Psoas muscle (tissue), 8 donors: Measurements from ENCODE around the gene TNFAIP2. TPM values are rescaled to one million over a fixed set of nuclear protein-coding genes. Genes with fewer than 3 reads are reported as not detected.

Experiments used
- ATAC-seq, 4 donors: fragments of 200-7000 bp; cut with Tn5 transposase; one replicate each; pipeline ENCODE4 v1.9.1; 2020; ENCODE audit warnings: moderate library complexity in 3 of 4, mild to moderate bottlenecking in 2 of 4
- DNase-seq, 2 donors: peaks; one replicate each; pipeline ENCODE4 v3.0.0-alpha.2; 2020
- H3K27ac ChIP-seq: fragments of 200-600 bp; one replicate; pipeline ENCODE4 v1.8.0; 2022
- H3K27me3 ChIP-seq, 3 donors: fragments of 200-600 bp in 1 of 3; one replicate each; pipeline versions ENCODE4 v1.6.1 to v1.8.0; 2013 to 2022; ENCODE audit warnings: low read length in 2 of 3, mild to moderate bottlenecking in 2 of 3, moderate library complexity in 1 of 3; ENCODE audit not compliant: insufficient read depth in 3 of 3
- H3K36me3 ChIP-seq, 2 donors: fragments of 200-600 bp in 1 of 2; one replicate each; pipeline versions ENCODE4 v1.6.1 to v1.8.0; 2013 to 2022; ENCODE audit warnings: low read depth in 1 of 2, mild to moderate bottlenecking in 1 of 2, moderate library complexity in 1 of 2; ENCODE audit not compliant: insufficient read depth in 1 of 2
- H3K4me1 ChIP-seq: fragments of 200-600 bp; one replicate; pipeline ENCODE4 v1.8.0; 2022
- H3K4me3 ChIP-seq: fragments of 200-600 bp; one replicate; pipeline ENCODE4 v1.8.0; 2022; ENCODE audit warnings: mild to moderate bottlenecking
- H3K9me3 ChIP-seq: fragments of 200-600 bp; one replicate; pipeline ENCODE4 v1.8.0; 2022
- WGBS, 3 donors: extraction: QIAGEN DNeasy Blood & Tissue Kit; methylation state at CpG; one replicate each; pipeline versions ENCODE4 v1.1.6 to v1.1.7; 2013; 5-methylcytosine and 5-hydroxymethylcytosine counted together
- intact Hi-C, 2 donors: fragments of 100-400 bp; cut with DNase I; formaldehyde crosslinking; loops; one replicate each; pipeline versions ENCODE4 v1.11.0 to v1.14.2; 2022
- polyA plus RNA-seq, 3 donors: library from polyadenylated mRNA; stranded (reverse); fragments of 200-250 nt; gene quantifications; one replicate each; pipeline ENCODE4 v1.2.3, GENCODE V29; 2013
- total RNA-seq, 4 donors: library from RNA; stranded (reverse); fragmentation: NEBNext Ultra II Directional in 2 of 4; extraction: Animal tissue kit (Norgen Biotek cat#: 25700) in 2 of 4; gene quantifications; one replicate each; pipeline versions ENCODE4 v1.2.1 to v1.2.4, GENCODE V29; 2021 to 2023
- TF ChIP-seq, protein P1 (sequence below): fragments of 200-600 bp; IDR thresholded peaks from one replicate; pipeline ENCODE4 v1.8.0; 2022; ENCODE audit warnings: antibody characterized with exemption
- donor health status: healthy with polysubstance abuse.
- donor health status: DM: no; HTN: no; CAD: no; lungs with moderate emphysema.
- donor health status: Bipolar disorder and iron deficiency.
- donor health status: healthy.
- donor health status: DM: yes; HTN: yes; CAD: no.
- donor health status: DM: no; HTN: no; CAD: no.
- donor health status: DM: no; HTN: no; CAD: no.
- donor health status: DM: yes; HTN: yes; CAD: no.

Gene TNFAIP2
- total and polyA plus RNA-seq, 7 donors: 25.7 to 146 (median 39.9) TPM

DNA sequence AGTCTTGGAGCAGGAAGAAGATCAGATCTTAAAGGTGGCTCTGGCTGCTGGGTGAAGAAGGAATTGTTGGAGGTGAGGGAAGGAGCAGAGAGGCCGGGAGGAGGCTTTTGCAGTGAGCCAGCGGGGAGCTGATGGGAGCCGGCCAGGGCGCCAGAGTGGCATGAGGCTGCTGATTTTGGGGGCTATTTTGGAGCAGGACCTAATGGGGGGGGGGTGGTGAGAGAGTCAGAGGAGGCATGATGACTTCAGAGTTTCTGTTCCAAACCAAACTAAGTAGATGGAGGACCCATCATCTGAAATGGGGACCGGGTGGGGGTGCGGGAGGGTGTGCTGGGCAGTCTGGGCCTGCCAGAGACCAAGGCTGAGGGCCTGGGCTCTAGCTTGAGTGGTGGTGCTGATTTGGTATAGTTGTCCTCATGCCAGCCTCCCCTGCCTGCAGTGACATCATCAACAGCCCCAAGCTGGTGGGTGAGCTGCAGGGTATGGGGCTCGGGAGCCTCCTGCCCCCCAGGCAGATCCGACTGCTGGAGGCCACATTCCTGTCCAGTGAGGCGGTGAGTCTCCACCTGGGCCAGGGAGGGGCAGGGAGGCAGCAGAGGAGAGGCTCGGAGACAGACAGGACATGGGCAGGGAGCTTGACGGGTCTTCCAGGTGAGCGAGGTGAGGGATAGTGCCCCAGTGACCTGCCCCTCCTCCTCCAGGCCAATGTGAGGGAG, 6.2 kb downstream of the TNFAIP2 start:
- intact Hi-C loops: no loop called here
- ATAC-seq (no peak), DNase-seq (peak in 1 of 2 donors; percentile 44)
- Histone ChIP-seq H3K4me1 (peaks cover 37% of the 10 kb centered on the region), H3K36me3 (peaks cover 3 to 53% of the 10 kb centered on the region in 2 donors), H3K27me3 (no peaks in the 10 kb centered on the region), H3K27ac (peak overlapping the region; percentile 75), H3K4me3 (no peak overlapping the region), H3K9me3 (no peaks in the 10 kb centered on the region)
- 85 to 90% (median 89%) methylated on average over 12 of the region's 12 CpGs for WGBS, 3 donors
- TF ChIP-seq, protein P1, sequence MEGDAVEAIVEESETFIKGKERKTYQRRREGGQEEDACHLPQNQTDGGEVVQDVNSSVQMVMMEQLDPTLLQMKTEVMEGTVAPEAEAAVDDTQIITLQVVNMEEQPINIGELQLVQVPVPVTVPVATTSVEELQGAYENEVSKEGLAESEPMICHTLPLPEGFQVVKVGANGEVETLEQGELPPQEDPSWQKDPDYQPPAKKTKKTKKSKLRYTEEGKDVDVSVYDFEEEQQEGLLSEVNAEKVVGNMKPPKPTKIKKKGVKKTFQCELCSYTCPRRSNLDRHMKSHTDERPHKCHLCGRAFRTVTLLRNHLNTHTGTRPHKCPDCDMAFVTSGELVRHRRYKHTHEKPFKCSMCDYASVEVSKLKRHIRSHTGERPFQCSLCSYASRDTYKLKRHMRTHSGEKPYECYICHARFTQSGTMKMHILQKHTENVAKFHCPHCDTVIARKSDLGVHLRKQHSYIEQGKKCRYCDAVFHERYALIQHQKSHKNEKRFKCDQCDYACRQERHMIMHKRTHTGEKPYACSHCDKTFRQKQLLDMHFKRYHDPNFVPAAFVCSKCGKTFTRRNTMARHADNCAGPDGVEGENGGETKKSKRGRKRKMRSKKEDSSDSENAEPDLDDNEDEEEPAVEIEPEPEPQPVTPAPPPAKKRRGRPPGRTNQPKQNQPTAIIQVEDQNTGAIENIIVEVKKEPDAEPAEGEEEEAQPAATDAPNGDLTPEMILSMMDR: no peak

DNA sequence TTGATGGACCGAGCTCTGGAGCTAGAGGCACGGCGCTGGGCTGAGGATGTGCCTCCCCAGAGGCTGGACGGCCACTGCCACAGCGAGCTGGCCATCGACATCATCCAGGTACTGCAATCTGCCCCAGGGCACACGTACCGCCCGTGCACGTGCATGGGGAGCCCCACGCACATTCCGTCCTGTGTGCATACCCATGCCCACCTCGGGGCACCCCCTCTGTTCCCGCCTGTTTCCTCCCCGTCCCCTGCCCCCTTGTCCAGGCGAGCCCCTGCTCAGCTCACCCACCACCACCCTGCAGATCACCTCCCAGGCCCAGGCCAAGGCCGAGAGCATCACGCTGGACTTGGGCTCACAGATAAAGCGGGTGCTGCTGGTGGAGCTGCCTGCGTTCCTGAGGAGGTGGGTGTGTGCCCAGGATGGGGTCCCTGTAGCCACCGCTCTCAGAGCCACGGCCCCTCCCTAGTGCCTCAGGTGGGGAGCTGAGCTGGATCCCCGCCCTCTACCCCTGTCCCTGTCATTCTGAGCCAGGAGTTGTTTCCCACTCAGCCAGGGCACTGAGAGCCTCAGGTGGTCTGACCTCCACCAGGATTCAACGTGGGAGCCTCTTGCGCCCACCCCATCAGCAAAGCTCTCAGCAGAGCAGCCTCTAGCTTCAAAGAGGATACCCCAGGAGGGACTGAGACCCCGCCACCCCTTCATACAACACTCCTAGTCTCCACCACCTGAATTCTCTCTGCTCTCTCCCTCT, 6.9 kb downstream of the TNFAIP2 start:
- Histone ChIP-seq H3K4me1 (peaks cover 31% of the 10 kb centered on the region), H3K4me3 (no peak overlapping the region), H3K27me3 (no peaks in the 10 kb centered on the region), H3K27ac (peak overlapping the region; percentile 42), H3K36me3 (peaks cover 3 to 61% of the 10 kb centered on the region in 2 donors), H3K9me3 (no peaks in the 10 kb centered on the region)
- intact Hi-C loops: no loop called here
- TF ChIP-seq, protein P1: no peak
- DNase-seq (no peak), ATAC-seq (no peak)
- 87% methylated on average over 21 to 26 of the region's 26 CpGs for WGBS, 3 donors

DNA sequence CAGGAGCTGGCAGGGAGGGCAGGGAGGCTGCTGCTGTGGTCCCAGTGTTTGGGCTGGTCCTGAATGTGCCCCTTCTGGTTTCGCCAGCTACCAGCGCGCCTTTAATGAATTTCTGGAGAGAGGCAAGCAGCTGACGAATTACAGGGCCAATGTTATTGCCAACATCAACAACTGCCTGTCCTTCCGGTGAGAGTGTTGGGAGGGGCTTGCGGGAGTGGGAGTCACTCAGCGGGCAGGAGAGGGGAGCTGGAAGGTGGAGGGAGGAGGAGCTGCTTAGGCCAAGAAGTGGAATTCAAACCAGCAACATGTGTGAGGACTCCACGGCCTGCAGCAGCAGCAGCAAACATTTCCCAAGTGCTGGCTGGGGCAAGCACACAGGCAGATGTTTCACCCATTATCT, 7.7 kb downstream of the TNFAIP2 start:
- intact Hi-C loops: no loop called here
- Histone ChIP-seq H3K4me1 (peaks cover 28% of the 10 kb centered on the region), H3K36me3 (peaks cover 3 to 68% of the 10 kb centered on the region in 2 donors), H3K27ac (peak overlapping the region; percentile 42), H3K9me3 (no peaks in the 10 kb centered on the region), H3K27me3 (no peaks in the 10 kb centered on the region), H3K4me3 (no peak overlapping the region)
- DNase-seq (peak in 1 of 2 donors; percentile 58), ATAC-seq (no peak)
- WGBS, 3 donors: 57 to 60% (median 59%) methylated on average over 8 of the region's 8 CpGs
- TF ChIP-seq, protein P1: no peak

DNA sequence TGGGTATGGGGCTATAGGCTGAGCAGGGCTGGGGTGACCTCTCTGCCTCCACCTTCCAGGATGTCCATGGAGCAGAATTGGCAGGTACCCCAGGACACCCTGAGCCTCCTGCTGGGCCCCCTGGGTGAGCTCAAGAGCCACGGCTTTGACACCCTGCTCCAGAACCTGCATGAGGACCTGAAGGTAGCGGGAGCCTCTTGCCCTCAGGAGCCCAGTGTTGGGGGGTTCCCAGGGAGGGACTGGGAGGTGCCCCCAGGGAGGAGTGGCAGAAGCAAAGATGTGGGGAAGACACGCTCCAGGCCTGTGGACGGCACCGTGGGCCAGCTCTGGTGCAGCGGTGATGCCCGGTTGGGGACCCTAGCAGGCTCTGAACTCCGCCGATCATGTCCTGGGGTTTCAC, 8.3 kb downstream of the TNFAIP2 start:
- Histone ChIP-seq H3K4me3 (no peak overlapping the region), H3K36me3 (peaks cover 3 to 74% of the 10 kb centered on the region in 2 donors), H3K4me1 (peaks cover 28% of the 10 kb centered on the region), H3K9me3 (no peaks in the 10 kb centered on the region), H3K27ac (no peak overlapping the region), H3K27me3 (no peaks in the 10 kb centered on the region)
- intact Hi-C loops: no loop called here
- 86 to 95% (median 90%) methylated on average over 9 of the region's 9 CpGs for WGBS, 3 donors
- ATAC-seq (no peak), DNase-seq (peak in 1 of 2 donors; percentile 43)
- TF ChIP-seq, protein P1: no peak
